GM18951 (cell line): ENCODE results near the gene MPO.

Experiments used
- POLR2A ChIP-seq: IDR thresholded peaks from 4 replicates; pipeline ENCODE4 v1.6.1; 2011; ENCODE audit warnings: mild to moderate bottlenecking; ENCODE audit not compliant: insufficient read length, insufficient read depth; ENCODE audit errors: extremely low read depth
- in situ Hi-C: fragments of 300-500 bp; cut with MboI; formaldehyde crosslinking; loops from one replicate; pipeline ENCODE4 v1.12.0; 2022; ENCODE audit warnings: low sequenced_read_pairs, mixed read lengths, inconsistent platforms; ENCODE audit not compliant: unreplicated experiment

Gene MPO

DNA sequence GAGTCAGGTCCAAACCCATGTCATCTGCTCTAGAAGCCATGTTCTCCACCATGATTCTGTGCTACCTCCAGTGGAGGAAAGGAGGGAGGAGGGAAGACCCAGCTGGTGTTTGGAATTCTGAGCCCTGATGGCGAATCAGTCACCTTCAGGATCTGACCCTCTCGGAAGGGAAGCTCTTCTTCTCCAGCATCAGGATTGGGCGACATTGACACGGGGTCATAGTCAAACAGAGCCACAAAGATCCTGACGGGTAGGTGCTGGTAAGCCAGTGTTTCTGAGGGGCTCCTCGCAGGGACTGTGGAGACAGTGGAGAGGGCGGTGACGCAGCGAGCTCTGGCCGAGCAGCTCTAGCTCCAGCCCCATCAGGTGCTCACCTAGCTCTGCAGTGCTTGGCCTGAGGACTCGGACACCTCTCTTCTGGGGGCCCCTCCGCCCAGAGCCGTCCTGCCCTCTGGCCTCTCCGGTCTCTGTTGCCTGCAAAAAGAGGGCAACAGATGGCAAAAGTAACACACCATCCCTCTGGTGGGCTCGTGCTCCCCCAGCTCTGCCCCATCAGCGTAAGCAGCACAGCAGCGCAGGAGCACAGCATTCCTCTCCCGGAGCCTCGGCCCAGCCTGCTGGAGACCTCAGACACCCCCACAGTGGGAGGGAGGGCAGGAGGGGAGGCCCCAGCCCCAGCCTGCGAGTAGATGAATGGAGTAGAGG is 26.9 kb upstream of the MPO start:
- in situ Hi-C loops, result loop anchor here (5.0 kb wide), 1 partner anchor 140 kb away; no protein-coding TSS in a partner anchor
- no peak for TF ChIP-seq POLR2A

DNA sequence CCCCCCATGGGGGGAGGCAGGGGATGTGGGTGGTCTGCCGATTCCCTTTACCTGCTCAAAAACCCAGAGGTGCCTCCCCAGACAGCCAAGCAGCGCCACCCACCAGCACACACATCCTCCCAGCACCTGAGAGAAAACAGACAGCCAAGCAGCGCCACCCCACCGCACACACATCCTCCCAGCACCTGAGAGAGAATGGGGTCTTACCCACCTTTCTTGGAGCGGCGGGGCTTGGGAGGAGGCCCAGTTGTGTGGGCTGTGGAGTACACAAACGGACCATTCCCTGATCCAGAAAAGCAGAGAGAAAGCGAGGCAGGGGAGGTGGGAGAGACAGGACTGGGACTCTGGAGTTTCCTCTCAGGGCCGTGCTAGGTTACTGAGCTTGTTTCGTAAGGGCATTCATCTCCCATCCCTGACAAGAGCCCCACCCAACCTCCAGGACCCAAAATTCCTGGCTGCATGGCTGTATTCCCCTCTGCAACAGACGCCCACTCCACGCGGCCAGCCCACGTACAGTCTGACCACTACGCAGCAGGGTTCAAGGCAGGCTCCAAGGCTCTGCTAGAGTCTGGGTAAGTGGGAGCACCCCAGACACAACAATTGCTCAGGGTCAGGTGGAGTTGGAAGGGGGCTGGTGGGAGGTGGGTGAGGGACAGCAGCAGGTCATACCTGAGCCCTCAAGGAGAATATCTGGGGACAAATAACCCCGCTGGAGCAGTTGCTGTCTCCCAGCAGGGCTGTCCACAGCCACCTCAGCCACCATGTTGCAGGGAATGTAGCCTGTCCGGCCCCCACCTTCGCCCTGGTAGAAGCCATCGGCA is 25.6 kb upstream of the MPO start:
- TF ChIP-seq POLR2A, result no peak
- in situ Hi-C loops, result loop anchor here (5.0 kb wide), 1 partner anchor 141 kb away; no protein-coding TSS in a partner anchor

DNA sequence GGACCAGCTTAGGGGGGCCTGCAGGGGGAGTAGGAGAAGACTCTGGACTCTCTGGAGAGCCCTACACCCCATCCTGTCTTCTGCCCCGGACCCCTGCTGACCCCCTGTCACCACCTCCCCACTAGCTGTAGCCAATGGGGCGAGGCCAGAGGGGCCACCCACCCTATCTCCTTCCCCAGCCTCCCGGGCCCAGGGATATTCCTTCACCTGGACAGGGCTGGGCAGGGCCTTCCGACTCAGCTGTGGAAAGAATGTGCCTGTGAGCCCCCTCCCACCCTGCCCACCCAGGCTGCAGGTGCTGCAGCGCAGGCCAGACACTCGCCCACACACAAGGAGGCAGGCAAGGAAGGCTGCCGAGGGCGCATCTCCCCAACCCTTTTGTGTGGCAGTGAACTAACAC is 24.9 kb upstream of the MPO start:
- no peak for TF ChIP-seq POLR2A
- in situ Hi-C loops, result loop anchor here (5.0 kb wide), 1 partner anchor 142 kb away; no protein-coding TSS in a partner anchor

DNA sequence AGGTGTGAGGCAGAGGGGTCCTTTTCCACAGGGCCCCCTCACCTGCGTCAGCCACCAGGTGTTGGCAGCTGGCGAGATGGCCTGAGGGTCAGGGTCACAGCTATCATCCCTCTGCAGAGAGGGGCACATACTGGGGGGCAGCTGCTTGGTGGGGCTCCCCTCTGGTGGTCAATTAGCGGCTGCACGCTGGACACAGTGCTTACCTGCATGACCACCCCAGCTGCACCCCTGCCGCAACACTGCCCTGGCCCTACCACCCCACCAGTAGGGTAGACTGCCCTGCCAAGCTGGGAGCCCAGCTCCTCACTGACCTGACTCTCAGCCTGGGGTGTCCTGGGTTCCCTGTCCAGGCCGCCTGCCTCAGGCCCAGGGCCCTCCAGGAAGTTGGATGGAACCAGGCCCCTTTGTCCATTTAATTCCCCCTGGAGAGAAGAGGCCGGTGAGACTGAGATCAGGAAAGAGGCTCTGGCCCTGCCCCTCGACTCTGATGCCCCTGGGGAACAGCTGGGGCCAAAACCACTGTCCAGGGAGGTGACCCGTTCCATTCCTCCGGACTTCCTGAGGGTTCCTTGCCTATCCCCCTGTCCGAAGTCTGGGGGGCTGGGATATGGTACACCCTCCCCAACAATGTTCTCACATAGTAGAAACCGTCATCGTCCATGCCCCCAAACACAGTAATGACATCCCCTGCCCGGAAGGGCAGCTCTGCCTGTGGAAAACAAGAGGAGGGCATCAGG is 24.2 kb upstream of the MPO start:
- in situ Hi-C loops, result loop anchor here (5.0 kb wide), 1 partner anchor 142 kb away; no protein-coding TSS in a partner anchor

DNA sequence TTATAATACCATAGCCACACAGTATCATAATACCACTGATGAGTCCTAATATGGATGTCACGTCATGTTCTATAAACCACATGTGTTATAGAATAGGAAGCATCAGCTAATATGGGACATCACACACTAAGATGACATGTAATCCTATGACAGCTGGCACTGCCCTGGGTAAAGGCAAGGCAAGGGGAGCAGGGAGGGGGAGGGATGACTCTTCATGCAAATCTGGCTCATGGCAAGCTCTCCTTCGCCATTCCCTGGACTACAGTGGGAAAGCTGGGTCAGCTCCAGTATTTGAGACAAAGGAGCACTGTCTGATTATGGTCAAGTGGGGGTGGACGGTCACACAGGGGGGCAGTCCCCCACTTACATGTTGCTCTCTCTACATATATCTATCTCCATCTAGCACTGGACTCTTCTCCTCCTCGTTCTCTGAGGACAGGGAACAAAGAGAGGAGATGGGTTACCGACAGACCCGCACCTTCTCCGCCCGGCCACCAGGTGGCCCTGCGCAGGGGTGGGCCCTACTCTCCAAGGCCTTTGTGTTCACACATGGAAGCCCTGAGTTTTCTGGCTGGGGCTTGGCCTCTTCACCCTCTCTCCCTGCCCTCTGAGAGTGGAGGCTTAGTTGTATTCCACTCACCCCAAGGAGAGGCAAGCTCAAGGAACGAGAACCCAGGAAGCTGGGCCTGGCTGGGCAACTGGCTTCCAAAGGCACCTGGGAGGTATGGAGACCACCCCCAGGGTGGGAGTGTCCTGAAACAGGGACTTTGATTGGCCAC is 23.4 kb upstream of the MPO start:
- in situ Hi-C loops, result no loop called here
- no peak for TF ChIP-seq POLR2A

More for the DNA sequence above, 24.2 kb upstream of the MPO start:
- TF ChIP-seq POLR2A, result no peak

DNA sequence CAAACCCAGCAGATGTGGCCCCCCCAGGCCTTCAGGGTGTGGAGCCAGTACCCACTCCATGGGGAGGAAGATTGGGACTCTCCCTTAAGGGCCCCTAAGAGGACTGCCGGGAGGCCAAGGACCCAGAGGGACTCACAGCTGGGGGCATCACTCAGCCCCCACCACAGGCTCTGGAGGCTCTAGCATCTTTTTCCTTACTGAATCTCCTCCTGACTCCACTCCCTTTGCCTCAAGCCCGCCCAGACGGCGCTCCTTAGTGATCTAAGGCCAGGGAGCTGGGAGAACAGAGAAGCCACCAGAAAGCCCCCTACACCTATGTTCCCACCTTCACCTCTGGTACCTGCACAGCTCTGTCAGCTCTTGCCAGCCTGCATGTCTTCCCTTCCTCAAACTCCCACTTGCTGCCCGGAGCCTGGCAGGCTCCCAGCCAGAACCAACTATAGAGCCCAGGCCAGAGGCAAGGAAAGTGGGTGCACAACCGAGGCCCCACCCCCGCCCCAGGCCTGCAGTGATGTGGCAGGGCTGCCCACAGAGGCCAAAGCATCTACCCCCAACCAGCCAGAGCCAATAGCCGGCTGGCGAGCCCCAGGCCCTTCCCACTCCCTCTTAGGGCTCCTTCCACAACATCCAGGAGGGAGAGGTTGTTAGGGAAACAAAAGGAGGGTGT is 22.3 kb upstream of the MPO start:
- TF ChIP-seq POLR2A, result no peak
- in situ Hi-C loops, result no loop called here

DNA sequence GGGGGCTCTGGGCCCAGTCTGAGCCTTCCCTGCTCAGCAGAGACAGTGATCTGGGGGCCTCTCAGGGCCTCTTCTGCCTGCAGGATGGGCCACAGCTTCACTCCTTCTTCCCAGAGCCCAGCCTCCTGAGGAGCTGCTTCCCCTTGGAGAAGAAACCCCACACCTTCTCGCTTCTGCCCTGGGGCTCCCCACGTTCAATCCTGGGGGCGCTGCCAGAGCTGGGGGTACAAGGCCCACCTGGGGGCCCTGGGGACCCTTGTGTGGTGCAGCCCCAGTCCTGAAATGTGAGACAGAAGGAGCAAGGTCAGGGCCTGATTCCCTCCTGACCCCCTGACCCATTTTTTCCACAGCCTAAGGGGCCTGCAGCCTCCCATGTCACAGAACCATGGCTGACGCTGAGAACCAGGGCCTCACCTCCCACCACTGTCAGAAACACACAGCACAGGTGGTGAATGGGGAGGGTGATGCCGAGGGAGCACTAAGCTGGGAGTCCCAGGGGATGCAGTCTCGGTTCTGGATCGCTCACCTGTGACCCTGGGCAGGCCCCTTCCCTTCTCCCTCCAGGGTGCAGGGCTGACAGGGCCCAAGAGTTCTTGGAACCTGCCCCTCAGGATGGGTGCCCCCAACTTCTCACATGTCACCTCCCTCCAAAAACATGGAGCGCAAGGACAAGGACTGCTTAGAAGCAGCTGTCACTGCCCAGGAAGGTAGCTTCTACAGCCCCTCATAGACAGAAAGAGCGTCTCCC is 21.6 kb upstream of the MPO start:
- TF ChIP-seq POLR2A, result no peak
- in situ Hi-C loops, result no loop called here

DNA sequence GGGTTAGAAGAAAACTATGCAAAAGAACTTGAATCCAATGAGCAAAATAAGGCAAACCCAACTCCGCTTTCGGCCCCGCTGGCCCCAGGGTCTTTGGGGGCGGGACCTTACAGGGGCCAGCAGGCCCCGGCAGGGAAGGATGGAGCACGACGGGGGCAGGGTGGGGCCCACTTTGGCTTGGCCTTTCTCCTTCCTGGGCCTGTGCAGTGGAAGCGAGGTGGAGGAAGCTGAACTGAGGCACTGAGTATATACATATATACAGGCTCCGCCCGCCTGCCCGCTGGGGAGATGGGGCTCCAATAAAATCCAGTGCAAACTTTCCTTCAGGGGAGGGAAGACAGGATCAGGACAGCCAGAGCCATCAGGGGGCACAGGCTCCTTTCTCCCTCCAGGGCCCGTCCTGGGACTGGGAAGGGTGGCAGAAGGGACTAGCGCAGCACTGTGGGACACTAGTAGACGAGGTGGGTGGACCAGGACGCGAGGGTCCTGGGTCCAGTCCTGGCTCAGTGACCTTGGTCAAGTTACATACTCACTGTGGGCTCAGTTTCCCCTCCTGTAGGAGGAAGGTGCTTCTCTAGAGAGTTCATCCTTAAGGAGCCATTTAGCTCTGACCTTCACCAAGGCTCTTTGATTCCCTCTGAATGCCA is 20.9 kb upstream of the MPO start:
- in situ Hi-C loops, result no loop called here
- TF ChIP-seq POLR2A, result no peak

DNA sequence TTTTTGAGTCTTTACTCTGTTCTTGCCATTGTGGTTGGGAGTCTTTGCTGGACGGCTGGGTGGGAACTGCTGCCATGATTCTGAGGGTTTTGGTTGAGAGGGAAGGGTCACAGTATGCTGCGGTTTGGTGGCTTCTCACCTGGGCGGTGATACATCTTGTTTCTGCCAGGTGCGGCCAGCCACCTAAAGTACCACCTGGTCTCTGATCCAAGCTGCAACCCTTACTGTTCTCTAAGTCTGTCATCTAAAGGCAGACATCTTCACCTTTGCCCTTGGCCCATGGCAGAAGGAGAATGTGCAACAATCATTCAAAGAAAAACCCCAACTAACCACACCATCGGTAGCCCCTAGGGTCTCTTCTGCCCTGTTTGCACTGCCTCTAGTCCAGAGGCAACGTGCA is 19.6 kb upstream of the MPO start:
- TF ChIP-seq POLR2A, result no peak
- in situ Hi-C loops, result no loop called here

DNA sequence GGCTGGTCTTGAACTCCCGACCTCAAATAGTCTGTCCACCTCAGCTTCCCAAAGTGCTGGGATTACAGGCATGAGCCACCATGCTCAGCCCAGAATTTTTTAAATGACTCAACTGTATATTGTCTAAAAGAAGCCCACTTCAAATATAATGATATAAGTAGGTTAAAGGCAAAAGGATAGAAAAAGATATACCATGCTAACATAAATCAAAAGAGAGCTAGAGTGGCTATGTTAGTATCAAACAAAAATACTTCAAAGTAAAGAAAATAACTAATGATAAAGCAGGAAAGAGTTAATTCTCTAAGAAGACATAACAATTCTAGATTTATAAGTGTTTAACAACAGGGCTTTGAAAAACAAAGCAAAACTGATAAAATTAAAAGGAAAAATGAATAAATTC is 13.3 kb upstream of the MPO start:
- in situ Hi-C loops, result no loop called here
- no peak for TF ChIP-seq POLR2A

DNA sequence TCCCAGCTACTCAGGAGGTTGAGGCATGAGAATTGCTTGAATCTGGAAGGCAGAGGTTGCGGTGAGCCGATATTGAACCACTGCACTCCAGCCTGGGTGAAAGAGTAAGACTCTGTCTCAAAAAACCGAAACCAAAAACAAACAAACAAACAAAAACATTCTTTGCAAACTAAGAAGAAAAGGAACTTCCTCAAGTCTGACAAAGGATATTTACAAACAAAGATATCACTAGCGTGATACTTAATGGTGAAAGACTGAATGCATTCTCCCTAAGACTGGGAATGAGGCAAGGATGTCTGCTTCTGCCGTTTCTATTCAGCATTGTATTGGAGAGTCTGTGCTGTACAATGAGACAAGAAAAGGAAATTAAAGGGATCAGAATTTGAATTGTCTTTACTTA is 10.5 kb upstream of the MPO start:
- TF ChIP-seq POLR2A, result no peak
- in situ Hi-C loops, result no loop called here
